Esophagus (tissue), 2 donors: ENCODE data around the gene P3H2. TPM values are rescaled to one million over a fixed set of nuclear protein-coding genes. Genes with fewer than 3 reads are reported as not detected.

ENCODE experiments used
- H3K27ac ChIP-seq, 2 donors: one replicate each; pipeline ENCODE4 v1.5.1; 2013; ENCODE audit warnings: low read depth in 2 of 2, mild to moderate bottlenecking in 2 of 2, inconsistent platforms in 1 of 2, low read length in 1 of 2, moderate library complexity in 1 of 2
- H3K27me3 ChIP-seq, 2 donors: one replicate each; pipeline ENCODE4 v1.6.1; 2013; ENCODE audit warnings: low read length in 2 of 2, control low read depth in 1 of 2, mild to moderate bottlenecking in 1 of 2; ENCODE audit not compliant: insufficient read depth in 2 of 2, control insufficient read depth in 1 of 2
- H3K36me3 ChIP-seq, 2 donors: one replicate each; pipeline ENCODE4 v1.6.1; 2013; ENCODE audit warnings: low read length in 1 of 2; ENCODE audit not compliant: control insufficient read depth in 2 of 2, insufficient read depth in 2 of 2
- H3K4me1 ChIP-seq, 2 donors: one replicate each; pipeline ENCODE4 v1.6.1; 2013; ENCODE audit warnings: low read length in 1 of 2; ENCODE audit not compliant: control insufficient read depth in 2 of 2, insufficient read depth in 2 of 2
- H3K4me3 ChIP-seq, 2 donors: one replicate each; pipeline ENCODE4 v1.5.1; 2013; ENCODE audit warnings: low read length in 2 of 2, mild to moderate bottlenecking in 2 of 2, low read depth in 1 of 2, moderate library complexity in 1 of 2
- H3K9me3 ChIP-seq, 2 donors: one replicate each; pipeline ENCODE4 v1.6.1; 2013; ENCODE audit warnings: mild to moderate bottlenecking in 2 of 2, low read depth in 1 of 2, low read length in 1 of 2, moderate library complexity in 1 of 2; ENCODE audit not compliant: control insufficient read depth in 2 of 2, insufficient read depth in 1 of 2
- WGBS, 2 donors: extraction: QIAGEN DNeasy Blood & Tissue Kit; methylation state at CpG; one replicate each; pipeline ENCODE4 v1.1.7; 2013; 5-methylcytosine and 5-hydroxymethylcytosine counted together
- polyA plus RNA-seq, 2 donors: library from polyadenylated mRNA; stranded (reverse); fragments of 200-250 nt; gene quantifications; one replicate each; pipeline ENCODE4 v1.2.3, GENCODE V29; 2013
- donor health status: healthy with polysubstance abuse.
- donor health status: Bipolar disorder and iron deficiency.

Gene P3H2
- polyA plus RNA-seq, 2 donors: 4.9 to 9.8 TPM

GRCh38 chr3:190051641-190052040 lies 69.1 kb downstream of the P3H2 start:
- H3K36me3 ChIP-seq: no peaks in the 10 kb centered on the region
- no peaks in the 10 kb centered on the region for H3K27me3 ChIP-seq
- H3K4me3 ChIP-seq: no peak overlapping the region
- H3K4me1 ChIP-seq: no peaks in the 10 kb centered on the region
- H3K27ac ChIP-seq: no peak overlapping the region
- H3K9me3 ChIP-seq: no peaks in the 10 kb centered on the region
- WGBS, 2 donors: 64 to 67% methylated on average over 2 of the region's 2 CpGs

- peak overlapping the region in 1 of 2 donors; percentile 60 for H3K27ac ChIP-seq
- H3K4me3 ChIP-seq: peak overlapping the region in 1 of 2 donors; percentile 30
- 20 to 30% methylated on average over 9 of the region's 9 CpGs for WGBS, 2 donors
- no peaks in the 10 kb centered on the region for H3K36me3 ChIP-seq
- no peaks in the 10 kb centered on the region for H3K27me3 ChIP-seq
- H3K9me3 ChIP-seq: no peaks in the 10 kb centered on the region
- no peaks in the 10 kb centered on the region for H3K4me1 ChIP-seq
These were observed 71.7 kb downstream of the P3H2 start for GRCh38 chr3:190048932-190049441.

GRCh38 chr3:190044974-190045373 lies 75.7 kb downstream of the P3H2 start:
- no peaks in the 10 kb centered on the region for H3K4me1 ChIP-seq
- 75 to 81% methylated on average over 2 of the region's 2 CpGs for WGBS, 2 donors

GRCh38 chr3:190044142-190044541 lies 76.6 kb downstream of the P3H2 start:
- no peak overlapping the region for H3K4me3 ChIP-seq
- no peaks in the 10 kb centered on the region for H3K27me3 ChIP-seq
- H3K4me1 ChIP-seq: no peaks in the 10 kb centered on the region
- H3K9me3 ChIP-seq: no peaks in the 10 kb centered on the region
- peak overlapping the region in 1 of 2 donors; percentile 21 for H3K27ac ChIP-seq
- 52 to 58% methylated on average over 4 of the region's 4 CpGs for WGBS, 2 donors
- H3K36me3 ChIP-seq: no peaks in the 10 kb centered on the region

More at GRCh38 chr3:190044974-190045373, 75.7 kb downstream of the P3H2 start:
- H3K9me3 ChIP-seq: no peaks in the 10 kb centered on the region
- no peak overlapping the region for H3K27ac ChIP-seq
- no peak overlapping the region for H3K4me3 ChIP-seq
- H3K36me3 ChIP-seq: no peaks in the 10 kb centered on the region
- H3K27me3 ChIP-seq: no peaks in the 10 kb centered on the region

GRCh38 chr3:190043741-190044140 lies 77.0 kb downstream of the P3H2 start:
- Histone ChIP-seq H3K4me3 (no peak overlapping the region), H3K9me3 (no peaks in the 10 kb centered on the region), H3K4me1 (no peaks in the 10 kb centered on the region), H3K27ac (no peak overlapping the region), H3K27me3 (no peaks in the 10 kb centered on the region), H3K36me3 (no peaks in the 10 kb centered on the region)

- no peak overlapping the region for H3K27ac ChIP-seq
- H3K4me3 ChIP-seq: no peak overlapping the region
- 65 to 69% methylated on average over 2 of the region's 2 CpGs for WGBS, 2 donors
- no peaks in the 10 kb centered on the region for H3K36me3 ChIP-seq
- no peaks in the 10 kb centered on the region for H3K27me3 ChIP-seq
- no peaks in the 10 kb centered on the region for H3K9me3 ChIP-seq
- H3K4me1 ChIP-seq: no peaks in the 10 kb centered on the region
These were observed 78.1 kb downstream of the P3H2 start for GRCh38 chr3:190042558-190042957.

GRCh38 chr3:190041333-190042041 lies 79.2 kb downstream of the P3H2 start:
- 22 to 30% methylated on average over 3 of the region's 3 CpGs for WGBS, 2 donors
- H3K4me3 ChIP-seq: no peak overlapping the region
- no peaks in the 10 kb centered on the region for H3K4me1 ChIP-seq
- H3K27me3 ChIP-seq: no peaks in the 10 kb centered on the region
- H3K27ac ChIP-seq: peak overlapping the region in 1 of 2 donors; percentile 34
- H3K9me3 ChIP-seq: no peaks in the 10 kb centered on the region
- no peaks in the 10 kb centered on the region for H3K36me3 ChIP-seq

GRCh38 chr3:190040145-190040544 lies 80.6 kb downstream of the P3H2 start:
- 60 to 78% methylated on average over 5 of the region's 5 CpGs for WGBS, 2 donors
- no peak overlapping the region for H3K27ac ChIP-seq
- H3K36me3 ChIP-seq: no peaks in the 10 kb centered on the region
- H3K4me3 ChIP-seq: no peak overlapping the region
- no peaks in the 10 kb centered on the region for H3K4me1 ChIP-seq
- no peaks in the 10 kb centered on the region for H3K9me3 ChIP-seq
- H3K27me3 ChIP-seq: no peaks in the 10 kb centered on the region

- no peaks in the 10 kb centered on the region for H3K4me1 ChIP-seq
These were observed 82.4 kb downstream of the P3H2 start for GRCh38 chr3:190038050-190038933.

More at GRCh38 chr3:190038050-190038933, 82.4 kb downstream of the P3H2 start:
- Histone ChIP-seq H3K27me3 (no peaks in the 10 kb centered on the region), H3K36me3 (no peaks in the 10 kb centered on the region), H3K4me3 (no peak overlapping the region), H3K9me3 (no peaks in the 10 kb centered on the region), H3K27ac (peak overlapping the region in 1 of 2 donors; percentile 25)
- WGBS, 2 donors: 50 to 52% methylated on average over 6 of the region's 6 CpGs
